Activated CD8-positive, alpha-beta memory T cell treated with anti-CD3 and anti-CD28 coated beads, Interleukin-2, amount 10 ng/mL, durations not matched to agents 7 days and 5 days (primary cell): ENCODE measurements around the gene ECEL1. TPM values are rescaled to one million over a fixed set of nuclear protein-coding genes. Genes with fewer than 3 reads are reported as not detected.
"Not testable (repeated sequence)": the region's sequence is repeated elsewhere in the genome, so short reads cannot be mapped to it uniquely, and the experiment has no call there.

Experiments
- ATAC-seq: fragments of 150-1000 bp; cut with Tn5 transposase; one replicate; pipeline ENCODE4 v1.10.0; 2021; ENCODE audit warnings: moderate library complexity
- CTCF ChIA-PET: fragments of 350-600 bp; sonication (Branson Sonifier 250); formaldehyde crosslinking; loops from one replicate; lab custom pipeline; 2021; ENCODE audit warnings: antibody characterized with exemption; lab: Charles Lee
- DNase-seq: peaks from one replicate; pipeline ENCODE4 v3.0.0-alpha.2; 2020
- H3K27ac Mint-ChIP-seq: one replicate; pipeline ENCODE4 v1.8.0; 2021; ENCODE audit warnings: mild to moderate bottlenecking, mixed read lengths
- H3K27me3 Mint-ChIP-seq: one replicate; pipeline ENCODE4 v1.8.0; 2021; ENCODE audit warnings: mixed read lengths
- H3K36me3 Mint-ChIP-seq: one replicate; pipeline ENCODE4 v1.8.0; 2021; ENCODE audit warnings: mild to moderate bottlenecking, mixed read lengths
- H3K4me1 Mint-ChIP-seq: one replicate; pipeline ENCODE4 v1.8.0; 2021; ENCODE audit warnings: mixed read lengths
- H3K4me3 Mint-ChIP-seq: one replicate; pipeline ENCODE4 v1.8.0; 2021; ENCODE audit warnings: mild to moderate bottlenecking, moderate library complexity, mixed read lengths
- H3K9me3 Mint-ChIP-seq: one replicate; pipeline ENCODE4 v1.8.0; 2022; ENCODE audit warnings: low read depth, mixed read lengths
- total RNA-seq, 2 experiments: library from RNA; stranded (reverse); gene quantifications; one replicate each; pipeline ENCODE4 v1.2.3, GENCODE V29; 2021

ECEL1 gene
- under 1 TPM in 1 of 2 experiments, not detected in 1; 0.21 TPM for total RNA-seq

GRCh38 chr2:232487385-232488096 lies at the start of gene ECEL1:
TSS of gene ECEL1 (minus strand) at chr2:232487834. CDS start at chr2:232486653, 1,181 bp downstream.
- DNase-seq (no peak), ATAC-seq (no peak)
- peaks cover 48% of the 10 kb centered on the region for H3K27me3 Mint-ChIP-seq
- CTCF ChIA-PET: no interaction called here
- peaks cover 3% of the 10 kb centered on the region for H3K4me1 Mint-ChIP-seq
- no peaks in the 10 kb centered on the region for H3K36me3 Mint-ChIP-seq
- no peaks in the 10 kb centered on the region for H3K9me3 Mint-ChIP-seq
- H3K4me3 Mint-ChIP-seq: no peak within 1 kb of the TSS
- no peak within 1 kb of the TSS for H3K27ac Mint-ChIP-seq

DNA sequence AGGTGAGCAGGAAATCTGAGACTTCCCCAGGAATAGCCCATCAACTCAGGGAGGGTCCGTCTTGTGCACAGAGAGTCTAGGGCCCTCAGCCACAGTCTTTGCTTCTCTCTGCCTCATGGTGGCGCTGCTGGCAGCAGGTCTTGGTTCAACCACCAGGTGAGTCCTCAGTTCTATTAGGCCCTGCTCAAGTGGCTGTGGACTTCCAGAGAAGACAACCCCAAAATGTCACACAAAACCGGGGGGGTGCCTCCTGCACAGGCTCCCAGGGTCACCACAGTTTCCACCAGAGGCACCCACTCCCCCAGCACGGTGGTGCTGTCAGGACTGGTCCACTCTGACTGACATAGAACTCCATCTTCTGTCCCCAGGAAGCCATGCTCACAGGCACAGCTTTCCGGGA lies 49.4 kb upstream of the ECEL1 start:
- Mint-ChIP-seq H3K4me3 (no peak overlapping the region), H3K27ac (no peak overlapping the region), H3K36me3 (no peaks in the 10 kb centered on the region), H3K4me1 (peaks cover 7% of the 10 kb centered on the region), H3K9me3 (peaks cover 4% of the 10 kb centered on the region), H3K27me3 (peaks cover 6% of the 10 kb centered on the region)
- ATAC-seq (no peak), DNase-seq (no peak)
- CTCF ChIA-PET: no interaction called here

DNA sequence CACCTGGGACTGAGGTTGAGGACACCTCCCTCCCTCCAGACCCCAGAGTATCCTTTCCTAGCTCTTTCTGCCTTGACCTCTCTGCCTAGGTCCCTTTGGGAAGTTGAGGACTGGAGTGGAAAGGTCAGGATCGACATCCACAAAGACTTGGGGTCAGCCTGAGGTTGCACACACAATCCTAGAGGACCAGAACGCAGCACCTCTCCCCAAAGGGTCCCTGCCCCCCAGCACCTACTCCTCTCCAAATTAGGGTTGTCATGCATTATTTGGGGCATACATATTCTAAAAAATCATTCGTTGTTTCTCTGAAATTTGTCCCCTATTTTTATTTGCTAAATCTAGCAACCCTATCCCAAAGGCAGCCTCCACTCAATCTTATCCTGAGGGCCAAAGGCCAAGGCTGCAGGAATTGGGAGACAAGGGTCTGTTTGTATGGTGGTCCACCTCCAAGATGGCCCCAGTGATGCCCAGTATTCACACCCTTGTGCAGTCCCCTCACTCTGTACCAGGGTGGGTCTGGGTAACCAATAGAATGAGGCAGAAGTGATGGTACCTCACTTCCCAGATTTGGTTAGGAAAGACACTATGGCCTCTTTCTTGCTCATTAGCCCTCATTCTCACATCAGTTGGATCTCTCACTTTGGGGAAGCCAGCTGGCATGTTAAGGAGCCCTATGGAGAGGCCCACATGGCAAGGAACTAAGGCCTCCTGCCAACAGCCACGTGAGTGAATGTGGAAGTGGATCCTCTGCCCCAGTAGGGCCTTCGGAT lies 48.3 kb upstream of the ECEL1 start:
- DNase-seq (no peak), ATAC-seq (no peak)
- H3K9me3 Mint-ChIP-seq: peaks cover 4% of the 10 kb centered on the region
- no peak overlapping the region for H3K4me3 Mint-ChIP-seq
- no peaks in the 10 kb centered on the region for H3K36me3 Mint-ChIP-seq
- H3K27ac Mint-ChIP-seq: no peak overlapping the region
- peaks cover 7% of the 10 kb centered on the region for H3K4me1 Mint-ChIP-seq
- peaks cover 6% of the 10 kb centered on the region for H3K27me3 Mint-ChIP-seq
- CTCF ChIA-PET: no interaction called here

- CTCF ChIA-PET: no interaction called here
- ATAC-seq (no peak), DNase-seq (no peak)
- no peaks in the 10 kb centered on the region for H3K36me3 Mint-ChIP-seq
- peaks cover 6% of the 10 kb centered on the region for H3K27me3 Mint-ChIP-seq
- no peak overlapping the region for H3K27ac Mint-ChIP-seq
- H3K9me3 Mint-ChIP-seq: peaks cover 4% of the 10 kb centered on the region
- H3K4me3 Mint-ChIP-seq: no peak overlapping the region
- peaks cover 7% of the 10 kb centered on the region for H3K4me1 Mint-ChIP-seq
Measured at GRCh38 chr2:232534940-232535651, 47.5 kb upstream of the ECEL1 start.

- no peaks in the 10 kb centered on the region for H3K36me3 Mint-ChIP-seq
- CTCF ChIA-PET: interaction anchor here (0.7 kb wide), 1 partner anchor 44 kb away, joined by 3 read pairs; no protein-coding TSS in a partner anchor
- H3K27ac Mint-ChIP-seq: no peak overlapping the region
- no peak for ATAC-seq
- peaks cover 9% of the 10 kb centered on the region for H3K4me1 Mint-ChIP-seq
- H3K27me3 Mint-ChIP-seq: peaks cover 6% of the 10 kb centered on the region
- no peak overlapping the region for H3K4me3 Mint-ChIP-seq
- DNase-seq: no peak
- peaks cover 4% of the 10 kb centered on the region for H3K9me3 Mint-ChIP-seq
Measured at GRCh38 chr2:232533944-232534710, 46.5 kb upstream of the ECEL1 start.

DNA sequence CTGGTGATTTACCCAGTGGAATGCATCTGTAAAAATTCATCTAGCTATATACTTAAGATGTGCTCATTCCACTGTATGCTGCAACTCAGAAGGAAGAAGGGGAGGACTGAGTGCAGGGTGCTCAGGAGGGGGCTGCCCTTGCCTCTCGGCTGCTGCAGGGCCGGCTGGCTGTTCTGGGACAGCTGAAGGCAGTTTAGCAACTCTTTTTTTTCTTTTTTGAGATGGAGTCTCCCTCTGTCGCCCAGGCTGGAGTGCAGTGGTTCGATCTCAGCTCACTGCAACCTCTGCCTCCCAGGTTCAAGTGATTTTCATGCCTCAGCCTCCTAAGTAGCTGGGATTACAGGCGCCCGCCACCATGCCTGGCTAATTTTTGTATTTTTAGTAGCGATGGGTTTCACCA lies 45.2 kb upstream of the ECEL1 start:
- ATAC-seq, CTCF ChIA-PET, H3K4me1 Mint-ChIP-seq, H3K36me3 Mint-ChIP-seq, DNase-seq, H3K9me3 Mint-ChIP-seq, H3K27ac Mint-ChIP-seq, H3K4me3 Mint-ChIP-seq, H3K27me3 Mint-ChIP-seq: not testable (repeated sequence)

GRCh38 chr2:232532419-232532818 lies 44.8 kb upstream of the ECEL1 start:
- peaks cover 8% of the 10 kb centered on the region for H3K4me1 Mint-ChIP-seq
- no peaks in the 10 kb centered on the region for H3K36me3 Mint-ChIP-seq
- H3K9me3 Mint-ChIP-seq: peaks cover 4% of the 10 kb centered on the region
- peaks cover 5% of the 10 kb centered on the region for H3K27me3 Mint-ChIP-seq
- ATAC-seq (no peak), DNase-seq (no peak)
- H3K4me3 Mint-ChIP-seq: no peak overlapping the region
- CTCF ChIA-PET: no interaction called here
- no peak overlapping the region for H3K27ac Mint-ChIP-seq

DNA sequence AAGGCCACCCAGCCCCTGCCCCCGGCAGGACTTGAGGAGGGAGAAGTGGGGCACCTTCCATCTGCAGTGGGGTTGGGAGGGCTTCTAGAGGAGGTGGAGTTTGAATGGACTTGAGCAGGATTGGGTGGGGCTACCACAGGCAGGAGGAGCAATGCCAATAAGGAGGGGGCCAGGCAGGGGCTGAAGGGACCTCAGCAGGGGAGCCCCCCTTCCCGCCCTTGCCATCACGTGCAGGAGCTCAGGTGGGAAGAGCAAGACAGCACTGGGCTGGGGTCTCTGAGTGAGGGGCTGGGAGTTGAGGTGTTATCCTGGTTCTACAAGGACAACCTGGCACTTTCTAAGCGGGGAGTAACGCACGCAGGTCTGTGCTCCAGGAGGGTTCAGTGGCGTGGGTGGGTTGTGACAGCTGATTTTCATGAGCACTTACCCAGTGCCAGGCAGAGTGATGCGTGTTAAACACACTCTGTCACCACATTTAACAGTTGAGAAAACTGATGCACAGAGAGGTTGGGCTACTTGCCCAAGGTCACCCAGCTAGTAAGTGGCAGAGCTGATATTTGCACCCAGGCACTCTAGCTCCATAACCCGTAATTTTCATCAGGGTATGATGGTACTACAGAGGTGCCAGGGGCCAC lies 43.1 kb upstream of the ECEL1 start:
- CTCF ChIA-PET: interaction anchor here (1.0 to 1.2 kb wide), 3 partner anchors 8 to 605 kb away, joined by 3 read pairs; no protein-coding TSS in a partner anchor

DNA sequence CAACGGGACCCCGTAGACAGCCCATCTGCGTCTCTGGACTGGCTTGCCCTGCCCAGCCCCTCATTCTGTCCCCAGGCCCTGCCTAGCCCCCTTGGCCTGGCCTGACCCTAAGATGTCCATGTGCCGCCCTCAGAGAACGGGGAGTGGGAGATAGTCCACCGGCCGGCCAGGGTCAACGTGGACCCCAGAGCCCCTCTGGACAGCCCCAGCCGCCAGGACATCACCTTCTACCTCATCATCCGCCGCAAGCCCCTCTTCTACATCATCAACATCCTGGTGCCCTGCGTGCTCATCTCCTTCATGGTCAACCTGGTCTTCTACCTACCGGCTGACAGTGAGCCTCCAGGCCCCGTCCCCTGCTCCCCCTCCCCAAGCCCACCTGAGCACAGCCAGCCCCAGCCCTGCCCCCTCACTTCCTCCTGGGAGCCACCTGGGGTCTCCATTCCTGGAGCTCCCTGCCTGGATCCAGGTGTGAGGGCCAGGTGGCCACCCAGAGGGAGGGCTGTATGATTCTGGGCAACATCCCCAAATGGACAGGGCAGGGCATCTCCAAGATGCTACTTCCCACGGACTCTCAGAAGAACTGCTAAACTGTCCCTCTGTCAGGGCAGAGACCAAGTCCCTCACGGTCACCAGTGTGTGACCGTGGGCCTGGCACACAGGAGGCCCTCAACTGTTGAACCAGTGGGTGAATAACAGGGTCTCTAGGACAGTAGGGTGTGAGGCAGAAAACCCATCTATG lies 42.3 kb upstream of the ECEL1 start:
- Mint-ChIP-seq H3K4me3 (no peak overlapping the region), H3K36me3 (no peaks in the 10 kb centered on the region), H3K27ac (no peak overlapping the region), H3K4me1 (peaks cover 8% of the 10 kb centered on the region), H3K9me3 (no peaks in the 10 kb centered on the region), H3K27me3 (peaks cover 8% of the 10 kb centered on the region)
- CTCF ChIA-PET: interaction anchor here (1.1 to 1.2 kb wide), 2 partner anchors 8 to 605 kb away, joined by 3 read pairs; no protein-coding TSS in a partner anchor
- ATAC-seq (no peak), DNase-seq (no peak)

More for the DNA sequence above, 43.1 kb upstream of the ECEL1 start:
- no peak for ATAC-seq
- Mint-ChIP-seq H3K27ac (no peak overlapping the region), H3K4me3 (no peak overlapping the region), H3K36me3 (no peaks in the 10 kb centered on the region), H3K27me3 (peaks cover 6% of the 10 kb centered on the region), H3K4me1 (peaks cover 8% of the 10 kb centered on the region), H3K9me3 (no peaks in the 10 kb centered on the region)
- DNase-seq: no peak

DNA sequence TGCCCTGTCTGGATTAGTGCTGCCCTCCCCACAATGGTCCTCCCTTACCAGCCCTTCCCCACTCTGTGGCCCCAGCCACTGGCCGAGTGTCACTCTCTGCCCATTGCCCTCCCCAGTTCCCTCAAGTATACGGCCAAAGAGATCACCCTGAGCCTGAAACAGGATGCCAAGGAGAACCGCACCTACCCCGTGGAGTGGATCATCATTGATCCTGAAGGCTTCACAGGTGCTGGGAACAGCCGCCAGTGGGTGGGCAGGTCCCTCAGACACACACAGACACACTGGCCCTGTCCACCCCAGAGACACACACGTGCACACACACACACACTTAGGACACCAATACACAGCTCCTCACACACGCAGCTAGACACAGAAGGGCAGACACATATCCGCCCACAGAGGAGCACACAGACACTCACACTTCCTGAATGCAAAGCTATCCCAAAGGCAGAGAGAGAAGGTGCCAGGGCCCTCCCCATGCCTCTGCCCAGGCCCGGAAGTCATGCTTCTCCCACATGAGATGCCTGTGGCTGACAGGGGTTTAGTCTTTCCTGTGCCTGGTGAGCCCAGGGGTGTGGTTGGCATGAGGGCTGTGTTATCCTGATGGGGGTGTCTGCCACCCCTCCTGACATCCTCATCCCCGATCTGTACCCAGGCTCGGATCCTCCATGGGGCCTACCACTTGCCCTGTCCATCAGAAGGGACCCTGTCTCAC lies 41.3 kb upstream of the ECEL1 start:
- no peaks in the 10 kb centered on the region for H3K9me3 Mint-ChIP-seq

DNA sequence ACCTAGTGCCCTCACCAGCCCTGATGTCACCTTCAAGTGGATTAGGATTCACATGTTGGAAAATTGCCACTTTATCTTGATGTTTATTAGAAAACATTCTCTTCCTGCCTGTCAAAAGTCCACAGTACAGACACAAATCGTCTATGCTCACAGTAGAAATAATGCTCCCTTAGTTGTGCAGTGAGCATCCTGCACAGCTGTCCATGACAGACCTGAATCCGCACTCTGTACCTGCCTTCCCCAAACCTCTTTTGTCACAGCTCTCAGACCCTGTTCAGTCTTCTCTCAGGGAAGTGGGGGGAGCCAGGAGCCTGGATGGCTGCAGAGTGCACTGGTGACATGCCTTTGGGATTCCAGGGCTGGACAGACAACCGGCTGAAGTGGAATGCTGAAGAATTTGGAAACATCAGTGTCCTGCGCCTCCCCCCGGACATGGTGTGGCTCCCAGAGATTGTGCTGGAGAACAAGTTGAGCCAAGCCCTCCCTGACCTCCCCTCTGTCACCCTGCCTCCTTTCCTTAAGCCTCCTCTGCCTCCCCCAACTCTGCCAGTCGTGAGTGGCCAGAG lies 40.4 kb upstream of the ECEL1 start:
- Mint-ChIP-seq H3K36me3 (no peaks in the 10 kb centered on the region), H3K4me3 (no peak overlapping the region)
- ATAC-seq: no peak

More for the DNA sequence above, 41.3 kb upstream of the ECEL1 start:
- CTCF ChIA-PET: no interaction called here
- Mint-ChIP-seq H3K27me3 (peaks cover 15% of the 10 kb centered on the region), H3K4me3 (no peak overlapping the region), H3K4me1 (peaks cover 10% of the 10 kb centered on the region), H3K36me3 (no peaks in the 10 kb centered on the region), H3K27ac (no peak overlapping the region)
- no peak for ATAC-seq
- no peak for DNase-seq

More for the DNA sequence above, 40.4 kb upstream of the ECEL1 start:
- H3K27me3 Mint-ChIP-seq: peaks cover 21% of the 10 kb centered on the region
- CTCF ChIA-PET: no interaction called here
- no peaks in the 10 kb centered on the region for H3K9me3 Mint-ChIP-seq
- no peak for DNase-seq
- H3K4me1 Mint-ChIP-seq: peaks cover 10% of the 10 kb centered on the region
- no peak overlapping the region for H3K27ac Mint-ChIP-seq
